ENCODE data around the gene MYO1E.

MYO1E gene

DNA sequence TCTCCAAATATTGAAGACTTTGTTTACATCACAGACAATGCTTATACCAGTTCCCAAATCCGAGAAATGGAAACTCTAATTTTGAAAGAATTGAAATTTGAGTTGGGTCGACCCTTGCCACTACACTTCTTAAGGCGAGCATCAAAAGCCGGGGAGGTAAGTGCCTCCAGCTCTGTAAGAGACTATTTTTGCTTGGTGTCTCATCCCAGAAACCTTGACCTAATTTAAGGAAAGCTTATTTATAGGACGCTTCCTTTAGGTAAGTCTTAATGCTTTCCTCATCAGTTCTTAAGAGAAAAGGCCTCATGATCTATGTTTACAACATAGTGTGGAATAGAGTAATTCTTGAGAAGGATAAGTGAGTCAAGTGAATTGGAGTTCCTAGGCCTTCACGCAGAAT, 255.9 kb downstream of the MYO1E start:
- DNase-seq, result no peak

DNA sequence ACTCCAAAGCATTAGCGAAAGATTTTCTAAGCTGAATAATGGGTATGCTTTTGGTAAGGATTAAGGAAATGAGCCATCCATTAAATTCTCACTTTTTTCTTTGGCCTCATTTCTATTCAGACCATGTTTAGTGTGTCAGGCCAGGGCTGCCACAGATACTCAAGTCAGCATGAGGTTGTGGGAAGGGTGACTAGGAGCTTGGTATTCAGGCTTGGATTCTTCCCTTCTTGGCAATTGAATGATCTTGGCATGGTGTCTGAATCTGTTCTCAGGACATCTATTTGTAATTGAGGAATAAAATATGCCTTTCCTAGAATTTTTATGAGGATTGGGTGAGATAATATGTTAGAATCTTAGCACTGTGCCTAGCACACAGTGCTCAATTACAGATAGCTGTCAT, 256.5 kb downstream of the MYO1E start:
- no peak for DNase-seq

DNA sequence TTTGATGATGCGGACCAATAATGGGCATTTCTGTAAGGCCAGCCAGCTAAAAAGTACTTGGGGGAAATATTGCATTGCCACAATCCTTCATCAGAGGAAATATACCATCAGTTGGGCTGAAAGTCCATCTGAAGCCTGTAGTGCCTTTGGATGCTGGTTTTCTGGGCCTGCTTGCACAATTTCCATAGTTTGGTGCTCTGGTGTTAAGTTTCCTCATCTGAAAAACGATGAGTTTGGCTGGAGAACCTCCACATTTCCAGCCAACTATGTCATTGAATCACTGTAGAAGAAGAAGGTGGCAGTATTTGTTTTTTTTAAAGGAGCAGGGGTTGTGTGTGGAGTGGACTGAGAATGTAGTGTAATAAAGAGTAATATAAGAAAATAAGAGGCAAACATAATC, 257.6 kb downstream of the MYO1E start:
- DNase-seq, result no peak

DNA sequence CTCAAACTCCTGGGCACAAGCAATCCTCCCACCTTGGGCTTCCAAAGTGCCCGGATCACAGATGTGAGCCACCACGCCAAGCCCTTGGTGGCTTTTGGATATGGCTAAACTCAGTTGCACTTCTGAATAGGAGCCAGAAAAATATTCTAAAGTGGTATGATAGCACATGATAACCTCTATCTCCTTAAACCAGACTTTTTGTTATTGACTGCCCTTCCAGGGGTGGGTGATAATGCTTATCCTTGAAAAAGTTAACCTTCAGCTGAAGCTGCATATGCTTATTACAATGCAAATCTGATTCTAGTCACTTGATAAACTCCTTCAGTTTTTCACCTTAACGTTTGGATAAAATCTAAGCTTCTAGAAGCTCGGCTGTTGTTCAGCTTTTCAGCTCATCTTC, 261.4 kb downstream of the MYO1E start:
- no peak for DNase-seq

DNA sequence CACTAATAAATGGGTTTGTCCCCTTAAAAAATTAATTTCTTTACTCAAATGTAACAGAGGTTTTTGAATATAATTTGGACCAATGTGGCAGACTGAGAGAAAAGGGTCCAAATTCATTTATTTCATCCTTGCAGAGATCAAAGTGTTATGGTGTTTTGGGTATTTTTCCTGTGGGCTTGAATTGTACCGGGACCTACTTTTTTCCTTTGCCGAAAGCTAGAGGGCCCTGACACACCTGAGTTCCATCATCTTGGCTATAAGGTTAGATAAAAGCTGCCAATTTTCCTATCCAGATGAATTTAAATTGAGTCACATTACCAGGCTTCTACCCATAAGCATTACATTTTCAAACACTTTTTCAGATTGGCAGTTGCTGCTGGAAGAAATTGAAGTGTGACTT, 266.8 kb downstream of the MYO1E start:
- no peak for DNase-seq

DNA sequence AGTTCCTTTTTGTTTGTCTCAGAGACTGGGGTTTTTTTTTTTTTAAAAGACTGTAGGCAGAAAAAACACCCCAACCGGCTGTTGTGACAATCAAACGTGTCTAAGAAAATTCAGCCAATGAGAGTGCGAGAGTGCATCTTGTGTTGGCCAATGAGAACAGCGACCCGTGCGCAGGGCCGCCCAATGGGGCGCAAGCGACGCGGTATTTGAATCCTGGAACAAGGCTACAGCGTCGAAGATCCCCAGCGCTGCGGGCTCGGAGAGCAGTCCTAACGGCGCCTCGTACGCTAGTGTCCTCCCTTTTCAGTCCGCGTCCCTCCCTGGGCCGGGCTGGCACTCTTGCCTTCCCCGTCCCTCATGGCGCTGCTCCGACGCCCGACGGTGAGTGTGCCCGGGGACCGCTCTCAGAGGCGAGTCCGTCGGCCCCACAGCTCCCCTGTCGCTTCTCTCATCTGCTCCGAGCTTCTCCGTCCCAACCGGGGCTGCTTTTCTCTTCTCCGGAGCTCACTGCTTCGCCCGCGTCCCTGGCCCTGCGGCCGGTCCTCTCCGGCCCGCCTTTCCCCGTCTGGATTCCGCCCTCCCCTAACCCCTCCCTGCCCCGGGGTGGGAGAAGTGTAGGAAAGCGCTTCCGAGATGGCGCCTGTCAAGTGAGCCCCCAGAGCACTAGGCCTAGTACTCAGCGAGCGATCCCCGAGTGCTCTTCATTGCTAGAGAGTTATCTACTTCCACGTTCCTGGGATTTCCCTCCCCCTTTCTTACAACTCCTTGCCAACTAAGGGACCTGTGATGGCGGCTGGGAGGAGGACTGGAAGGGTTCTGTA, 267.5 kb downstream of the MYO1E start, which contains the start of gene CCNB2:
CCNB2 (plus strand) TSS at position 235 of the 821 bp plus-strand sequence; CDS start at position 358, 123 bp downstream.
- peak; percentile 57 for DNase-seq

DNA sequence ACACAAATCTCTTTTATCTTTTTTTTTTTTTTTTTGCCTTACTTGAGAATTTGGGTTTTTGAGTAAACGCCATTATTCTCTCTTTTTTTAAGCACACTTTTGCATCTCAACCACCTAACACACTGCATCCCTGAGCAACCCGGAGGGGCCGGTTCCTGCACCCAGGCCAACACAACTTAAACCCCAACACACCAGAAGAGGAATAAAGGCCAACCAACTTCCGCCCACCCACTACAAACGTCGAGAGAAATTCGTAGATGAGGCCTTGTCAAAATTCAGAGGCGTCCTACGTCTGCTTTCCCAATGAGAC, 268.1 kb downstream of the MYO1E start:
- no peak for DNase-seq

DNA sequence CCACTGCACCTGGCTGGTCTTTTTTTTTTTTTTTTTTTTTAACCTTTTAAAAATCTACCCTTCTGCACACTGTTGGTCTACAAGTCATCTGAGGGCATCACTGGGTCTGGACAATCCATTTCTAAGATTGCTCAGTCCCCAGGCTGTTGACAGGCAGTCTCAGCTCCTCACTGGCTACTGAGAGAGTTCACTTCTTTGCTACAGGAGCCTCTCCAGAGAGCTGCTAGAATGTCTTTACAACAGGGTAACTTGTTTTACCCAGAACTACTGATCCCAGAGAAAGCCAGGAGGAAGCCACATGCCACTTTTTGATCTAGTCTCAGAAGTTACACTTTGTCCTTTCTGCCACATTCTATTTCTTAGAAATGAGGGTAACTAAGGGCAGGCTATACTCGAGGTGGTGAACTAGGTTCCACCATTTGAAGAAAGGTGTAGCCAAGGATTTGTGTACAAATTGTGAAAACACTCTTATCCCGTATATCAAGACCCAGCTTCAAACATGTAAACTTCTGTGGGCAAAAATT, 273.4 kb downstream of the MYO1E start:
- DNase-seq, result no peak

DNA sequence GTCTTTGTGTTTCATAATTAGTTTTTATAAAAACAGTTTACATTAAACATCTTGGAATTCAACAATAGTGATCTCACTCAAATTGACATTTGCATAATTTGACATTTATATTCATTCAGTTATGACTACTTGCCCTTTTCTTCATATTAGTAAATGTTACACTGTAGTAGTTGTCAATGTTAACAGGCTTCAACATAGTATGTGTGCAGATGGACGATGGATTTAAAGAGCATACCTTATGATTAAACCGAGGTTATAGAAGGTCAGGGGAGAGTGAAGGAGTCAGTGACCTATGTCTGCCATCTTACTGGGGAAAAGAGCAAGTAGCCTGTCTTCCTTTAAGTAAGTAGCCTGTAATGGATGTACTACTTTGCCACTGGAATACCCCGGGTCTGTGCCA, 276.2 kb downstream of the MYO1E start:
- DNase-seq, result no peak

DNA sequence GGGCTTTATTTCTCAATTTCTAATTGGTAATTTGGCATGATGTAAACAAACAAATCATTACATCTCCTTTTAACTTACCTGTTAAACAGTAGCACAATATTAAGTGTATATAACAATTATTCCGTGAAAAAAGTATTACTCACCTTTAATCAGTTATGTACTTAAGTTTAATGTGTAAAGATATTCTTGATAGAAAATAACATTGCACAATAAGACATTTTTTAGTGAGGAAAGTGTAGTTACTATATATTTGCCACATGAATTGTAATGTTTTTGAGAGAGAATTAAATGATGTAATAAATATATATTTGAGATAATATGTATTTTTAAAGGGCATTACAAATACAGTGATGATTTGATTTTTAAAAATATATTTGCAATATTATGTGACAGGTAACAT, 278.6 kb downstream of the MYO1E start:
- DNase-seq, result no peak

DNA sequence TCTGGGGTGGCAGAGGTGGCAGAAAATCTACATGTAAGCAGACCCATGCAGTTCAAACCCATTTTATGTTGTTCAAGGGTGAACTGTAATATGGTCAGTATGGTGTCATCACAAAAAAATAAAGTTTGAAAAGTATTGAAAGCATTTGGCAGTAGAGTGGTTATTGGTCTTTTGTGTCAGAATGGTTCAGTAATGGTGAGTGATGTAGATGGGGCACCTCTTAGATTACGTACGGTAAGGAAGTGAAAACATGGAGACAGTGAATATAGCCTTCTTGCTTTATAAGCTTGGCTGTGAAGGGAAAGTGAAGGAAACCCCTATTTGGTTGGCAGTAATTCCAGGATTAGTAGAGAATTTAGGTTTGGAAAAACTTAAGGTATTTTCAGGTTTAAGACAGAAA, 284.9 kb downstream of the MYO1E start:
- DNase-seq, result no peak

Data from DMS153 (cell line).